ENCODE measurements around the gene DNAL1. TPM values are rescaled to one million over a fixed set of nuclear protein-coding genes. Genes with fewer than 3 reads are reported as not detected.

DNAL1 gene
- total RNA-seq, 2 donors from 2014 or later: 8.1 to 8.3 TPM

GRCh38 chr14:73619524-73619923 is 25.3 kb upstream of the DNAL1 start:
- H3K4me3 ChIP-seq: no peak overlapping the region
- TF ChIP-seq CTCF (IDR thresholded peaks at IDR 0.05): no peak
- H3K36me3 ChIP-seq: no peaks in the 10 kb centered on the region
- H3K27me3 ChIP-seq: no peaks in the 10 kb centered on the region
- H3K27ac ChIP-seq: no peak overlapping the region
- intact Hi-C loops (cut with DNase I): no loop called here
- no peaks in the 10 kb centered on the region for H3K4me1 ChIP-seq
- no peaks in the 10 kb centered on the region for H3K9me3 ChIP-seq
- no peak overlapping the region for H3K9ac ChIP-seq (ENCODE audit: low read depth in 2 of 2, low read length in 2 of 2)
- no peak for DNase-seq

- no peak for TF ChIP-seq CTCF (IDR thresholded peaks at IDR 0.05)
- no peaks in the 10 kb centered on the region for H3K9me3 ChIP-seq
- no peaks in the 10 kb centered on the region for H3K27me3 ChIP-seq
- no peak overlapping the region for H3K4me3 ChIP-seq
- no peak overlapping the region for H3K27ac ChIP-seq
- no peaks in the 10 kb centered on the region for H3K36me3 ChIP-seq
- H3K4me1 ChIP-seq: no peaks in the 10 kb centered on the region
- intact Hi-C loops (cut with DNase I): loop anchor here (10.0 kb wide), 1 partner anchor 95 kb away; no protein-coding TSS in a partner anchor
- no peak for DNase-seq
- no peak overlapping the region for H3K9ac ChIP-seq (ENCODE audit: low read depth in 2 of 2, low read length in 2 of 2)
Measured at GRCh38 chr14:73620268-73620667, 24.5 kb upstream of the DNAL1 start.

- H3K27ac ChIP-seq: no peak overlapping the region
- no peaks in the 10 kb centered on the region for H3K27me3 ChIP-seq
- no peak for DNase-seq
- H3K36me3 ChIP-seq: no peaks in the 10 kb centered on the region
- no peaks in the 10 kb centered on the region for H3K4me1 ChIP-seq
- no peaks in the 10 kb centered on the region for H3K9me3 ChIP-seq
- H3K4me3 ChIP-seq: no peak overlapping the region
- H3K9ac ChIP-seq (ENCODE audit: low read depth in 2 of 2, low read length in 2 of 2): no peak overlapping the region
- TF ChIP-seq CTCF (IDR thresholded peaks at IDR 0.05): no peak
- intact Hi-C loops (cut with DNase I): loop anchor here (10.0 kb wide), 1 partner anchor 99 kb away; no protein-coding TSS in a partner anchor
Measured at GRCh38 chr14:73623504-73624054, 21.2 kb upstream of the DNAL1 start.

GRCh38 chr14:73625706-73626105 is 19.1 kb upstream of the DNAL1 start:
- Histone ChIP-seq H3K27ac (no peak overlapping the region), H3K9ac (ENCODE audit: low read depth in 2 of 2, low read length in 2 of 2) (no peak overlapping the region), H3K36me3 (no peaks in the 10 kb centered on the region), H3K9me3 (no peaks in the 10 kb centered on the region), H3K4me1 (no peaks in the 10 kb centered on the region), H3K27me3 (no peaks in the 10 kb centered on the region), H3K4me3 (no peak overlapping the region)
- no peak for TF ChIP-seq CTCF (IDR thresholded peaks at IDR 0.05)
- intact Hi-C loops (cut with DNase I): loop anchor here (10.0 kb wide), 1 partner anchor 101 kb away; no protein-coding TSS in a partner anchor
- no peak for DNase-seq

GRCh38 chr14:73627151-73627558 is 17.6 kb upstream of the DNAL1 start:
- Histone ChIP-seq H3K4me1 (no peaks in the 10 kb centered on the region), H3K36me3 (no peaks in the 10 kb centered on the region), H3K9me3 (no peaks in the 10 kb centered on the region), H3K9ac (ENCODE audit: low read depth in 2 of 2, low read length in 2 of 2) (no peak overlapping the region), H3K27me3 (no peaks in the 10 kb centered on the region), H3K4me3 (no peak overlapping the region), H3K27ac (no peak overlapping the region)
- TF ChIP-seq CTCF (IDR thresholded peaks at IDR 0.05): no peak
- intact Hi-C loops (cut with DNase I): loop anchor here (10.0 kb wide), 1 partner anchor 102 kb away; no protein-coding TSS in a partner anchor
- DNase-seq: no peak

Data from colonic mucosa (tissue), 4 donors.